K562 (cell line): ENCODE results near the gene HCN3. TPM values are rescaled to one million over a fixed set of nuclear protein-coding genes. Genes with fewer than 3 reads are reported as not detected.

Experiments
- CEBPB ChIP-seq: fragments of 450-650 bp; IDR thresholded peaks from 2 replicates; pipeline ENCODE4 v1.6.1; 2016; ENCODE audit warnings: missing genetic modification characterization, missing compliant biosample characterization
- DACH1 ChIP-seq: fragments of 450-650 bp; IDR thresholded peaks from 2 replicates; pipeline ENCODE4 v1.6.1; 2018; ENCODE audit not compliant: partially characterized antibody
- ETV1 ChIP-seq: fragments of 450-650 bp; conservative IDR thresholded peaks from 2 replicates; pipeline ENCODE4 v1.6.1; 2016; ENCODE audit warnings: missing genetic modification characterization, control low read depth, low read depth, missing compliant biosample characterization
- ETV5 ChIP-seq: sonication (generic); formaldehyde crosslinking; IDR thresholded peaks from 2 replicates; pipeline ENCODE4 v1.4.0; 2020; ENCODE audit warnings: low read depth, mild to moderate bottlenecking, missing genetic modification reagents
- MCM7 ChIP-seq, 2 experiments: fragments of 450-650 bp; IDR thresholded peaks; 2 replicates each; pipeline ENCODE4 v1.6.1; 2016 to 2018
- PHF20 ChIP-seq: fragments of 450-650 bp; IDR thresholded peaks from 2 replicates; pipeline ENCODE4 v1.6.1; 2018; ENCODE audit not compliant: partially characterized antibody
- PRMT5 ChIP-seq: sonication (generic); formaldehyde crosslinking; IDR thresholded peaks from 2 replicates; pipeline ENCODE4 v1.5.0; 2020; ENCODE audit warnings: missing genetic modification reagents
- REST ChIP-seq, 2 experiments: fragments of 450-650 bp; formaldehyde crosslinking in 1 of 2; IDR thresholded peaks; 2 replicates each; pipeline versions ENCODE4 v1.4.0 to v1.6.1; 2014 to 2020; ENCODE audit warnings: mild to moderate bottlenecking in 2 of 2, borderline replicate concordance in 1 of 2, low read depth in 1 of 2
- ZC3H11A ChIP-seq: IDR thresholded peaks from 2 replicates; pipeline ENCODE4 v1.6.1; 2012; ENCODE audit warnings: low read depth, low read length, improper control_type of control experiment
- ZNF140 ChIP-seq: fragments of 250-450 bp; sonication (Bioruptor Pico); IDR thresholded peaks from 2 replicates; pipeline ENCODE4 v1.8.0; 2021; ENCODE audit warnings: moderate library complexity, mild to moderate bottlenecking, inconsistent platforms
- ZNF644 ChIP-seq: fragments of 200-800 bp; sonication (Bioruptor generic); IDR thresholded peaks from 2 replicates; pipeline ENCODE4 v1.6.1; 2016; ENCODE audit warnings: low read depth, missing genetic modification characterization, missing compliant biosample characterization
- polyA plus RNA-seq, 8 experiments: library from polyadenylated mRNA; depleted of rRNA in 4 of 8; stranded (reverse) in 5 of 8; unstranded in 3 of 8; fragments of >200 nt; fragmentation: Nextera tagmentation in 2 of 8; fragmentation: Illumina TruSeq in 1 of 8; extraction: Ambion mirVana in 2 of 8; extraction: Trizol in 1 of 8; gene quantifications; 2 replicates each; pipeline versions ENCODE4 v1.2.1 to v1.2.3, GENCODE V29; 2011 to 2014; ENCODE audit warnings: inconsistent platforms in 1 of 8, missing spikeins in 1 of 8
- total RNA-seq, 7 experiments: library from RNA; depleted of rRNA in 6 of 7; stranded (reverse); fragments of >200 nt in 6 of 7; fragmentation: Illumina TruSeq in 2 of 7; extraction: Trizol in 2 of 7; gene quantifications; 2 replicates each; pipeline versions ENCODE4 v1.2.1 to v1.2.3, GENCODE V29; 2011 to 2021; ENCODE audit warnings: low replicate concordance in 1 of 7
- TF ChIP-seq, protein P1 (sequence below): fragments of 450-650 bp; formaldehyde crosslinking; IDR thresholded peaks from 2 replicates; pipeline ENCODE4 v1.4.0; 2020; ENCODE audit warnings: mild to moderate bottlenecking, moderate library complexity
- TF ChIP-seq, protein P2 (sequence below): fragments of 250-450 bp; sonication (Bioruptor Pico); IDR thresholded peaks from 2 replicates; pipeline ENCODE4 v1.4.0; 2020; ENCODE audit warnings: mild to moderate bottlenecking, moderate library complexity

HCN3 gene
- total and polyA plus RNA-seq, 9 of the 15 experiments (the other 6 are each of a cell fraction or from before 2014, with no cell fraction given), result 0.91 to 9.7 (median 3.9) TPM

GRCh38 chr1:155241069-155241679 lies 36.1 kb upstream of the HCN3 start (continued):
- TF ChIP-seq ZNF644 (tag) (no peak), REST (IDR thresholded peaks at IDR 0.05; ENCODE audit: borderline replicate concordance) (peak; percentile 97), REST (CRISPR knock-in tag; IDR thresholded peaks at IDR 0.05; ENCODE audit: low read depth) (no peak), ZNF140 (no peak), CEBPB (tag) (peak; percentile 88), MCM7 (IDR thresholded peaks at IDR 0.05) (no peak), DACH1 (no peak), PRMT5 (no peak), PHF20 (peak; percentile 99), ETV5 (CRISPR knock-in tag) (no peak; the same call in 1 of the 2 replicates), ZC3H11A (no peak), ETV1 (tag) (peak; percentile 71)
- TF ChIP-seq, protein P1, sequence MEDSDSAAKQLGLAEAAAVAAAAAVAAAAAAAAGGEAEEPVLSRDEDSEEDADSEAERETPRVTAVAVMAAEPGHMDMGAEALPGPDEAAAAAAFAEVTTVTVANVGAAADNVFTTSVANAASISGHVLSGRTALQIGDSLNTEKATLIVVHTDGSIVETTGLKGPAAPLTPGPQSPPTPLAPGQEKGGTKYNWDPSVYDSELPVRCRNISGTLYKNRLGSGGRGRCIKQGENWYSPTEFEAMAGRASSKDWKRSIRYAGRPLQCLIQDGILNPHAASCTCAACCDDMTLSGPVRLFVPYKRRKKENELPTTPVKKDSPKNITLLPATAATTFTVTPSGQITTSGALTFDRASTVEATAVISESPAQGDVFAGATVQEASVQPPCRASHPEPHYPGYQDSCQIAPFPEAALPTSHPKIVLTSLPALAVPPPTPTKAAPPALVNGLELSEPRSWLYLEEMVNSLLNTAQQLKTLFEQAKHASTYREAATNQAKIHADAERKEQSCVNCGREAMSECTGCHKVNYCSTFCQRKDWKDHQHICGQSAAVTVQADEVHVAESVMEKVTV, result no peak
- TF ChIP-seq, protein P2, sequence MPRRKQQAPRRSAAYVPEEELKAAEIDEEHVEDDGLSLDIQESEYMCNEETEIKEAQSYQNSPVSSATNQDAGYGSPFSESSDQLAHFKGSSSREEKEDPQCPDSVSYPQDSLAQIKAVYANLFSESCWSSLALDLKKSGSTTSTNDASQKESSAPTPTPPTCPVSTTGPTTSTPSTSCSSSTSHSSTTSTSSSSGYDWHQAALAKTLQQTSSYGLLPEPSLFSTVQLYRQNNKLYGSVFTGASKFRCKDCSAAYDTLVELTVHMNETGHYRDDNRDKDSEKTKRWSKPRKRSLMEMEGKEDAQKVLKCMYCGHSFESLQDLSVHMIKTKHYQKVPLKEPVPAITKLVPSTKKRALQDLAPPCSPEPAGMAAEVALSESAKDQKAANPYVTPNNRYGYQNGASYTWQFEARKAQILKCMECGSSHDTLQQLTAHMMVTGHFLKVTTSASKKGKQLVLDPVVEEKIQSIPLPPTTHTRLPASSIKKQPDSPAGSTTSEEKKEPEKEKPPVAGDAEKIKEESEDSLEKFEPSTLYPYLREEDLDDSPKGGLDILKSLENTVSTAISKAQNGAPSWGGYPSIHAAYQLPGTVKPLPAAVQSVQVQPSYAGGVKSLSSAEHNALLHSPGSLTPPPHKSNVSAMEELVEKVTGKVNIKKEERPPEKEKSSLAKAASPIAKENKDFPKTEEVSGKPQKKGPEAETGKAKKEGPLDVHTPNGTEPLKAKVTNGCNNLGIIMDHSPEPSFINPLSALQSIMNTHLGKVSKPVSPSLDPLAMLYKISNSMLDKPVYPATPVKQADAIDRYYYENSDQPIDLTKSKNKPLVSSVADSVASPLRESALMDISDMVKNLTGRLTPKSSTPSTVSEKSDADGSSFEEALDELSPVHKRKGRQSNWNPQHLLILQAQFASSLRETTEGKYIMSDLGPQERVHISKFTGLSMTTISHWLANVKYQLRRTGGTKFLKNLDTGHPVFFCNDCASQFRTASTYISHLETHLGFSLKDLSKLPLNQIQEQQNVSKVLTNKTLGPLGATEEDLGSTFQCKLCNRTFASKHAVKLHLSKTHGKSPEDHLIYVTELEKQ (CRISPR knock-in tag), result no peak
